Keratinocyte (primary cell): ENCODE measurements around the gene AUP1.

Experiments
- EZH2 ChIP-seq: IDR thresholded peaks from one replicate; pipeline ENCODE4 v1.6.1; 2012; ENCODE audit warnings: inconsistent platforms, mild to moderate bottlenecking, low read length, moderate library complexity
- TF ChIP-seq, protein P1 (sequence below), 3 experiments: IDR thresholded peaks in 1 of 3; conservative IDR thresholded peaks in 1 of 3; optimal IDR thresholded peaks in 1 of 3; 2 replicates in 2 of 3; 3 replicates in 1 of 3; pipeline versions ENCODE3 to v1.5.1; 2011; ENCODE audit warnings: low read length in 3 of 3, mild to moderate bottlenecking in 3 of 3, moderate library complexity in 2 of 3, control low read depth in 1 of 3, inconsistent platforms in 1 of 3; ENCODE audit not compliant: insufficient read depth in 2 of 3; ENCODE audit errors: extremely low read depth in 1 of 3

DNA sequence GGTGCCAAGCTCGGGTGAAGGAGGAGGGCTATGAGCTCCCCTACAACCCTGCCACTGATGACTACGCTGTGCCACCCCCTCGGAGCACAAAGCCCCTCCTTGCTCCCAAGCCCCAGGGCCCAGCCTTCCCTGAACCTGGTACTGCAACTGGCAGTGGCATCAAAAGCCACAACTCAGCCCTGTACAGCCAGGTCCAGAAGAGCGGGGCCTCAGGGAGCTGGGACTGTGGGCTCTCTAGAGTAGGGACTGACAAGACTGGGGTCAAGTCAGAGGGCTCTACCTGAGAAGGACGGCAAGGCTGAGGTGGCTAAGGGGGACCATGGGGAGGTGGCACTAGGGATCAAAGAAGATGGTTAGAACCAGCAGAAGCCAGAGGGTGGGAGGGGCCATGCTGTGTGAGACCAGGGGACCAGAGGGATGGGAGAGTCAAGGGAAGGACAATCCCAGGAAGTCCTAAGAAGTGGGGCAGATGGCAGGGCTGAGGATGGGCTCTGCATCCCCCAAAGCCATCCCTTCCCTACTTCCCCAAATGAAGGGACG is 27.4 kb upstream of the AUP1 start:
- TF ChIP-seq, protein P1, sequence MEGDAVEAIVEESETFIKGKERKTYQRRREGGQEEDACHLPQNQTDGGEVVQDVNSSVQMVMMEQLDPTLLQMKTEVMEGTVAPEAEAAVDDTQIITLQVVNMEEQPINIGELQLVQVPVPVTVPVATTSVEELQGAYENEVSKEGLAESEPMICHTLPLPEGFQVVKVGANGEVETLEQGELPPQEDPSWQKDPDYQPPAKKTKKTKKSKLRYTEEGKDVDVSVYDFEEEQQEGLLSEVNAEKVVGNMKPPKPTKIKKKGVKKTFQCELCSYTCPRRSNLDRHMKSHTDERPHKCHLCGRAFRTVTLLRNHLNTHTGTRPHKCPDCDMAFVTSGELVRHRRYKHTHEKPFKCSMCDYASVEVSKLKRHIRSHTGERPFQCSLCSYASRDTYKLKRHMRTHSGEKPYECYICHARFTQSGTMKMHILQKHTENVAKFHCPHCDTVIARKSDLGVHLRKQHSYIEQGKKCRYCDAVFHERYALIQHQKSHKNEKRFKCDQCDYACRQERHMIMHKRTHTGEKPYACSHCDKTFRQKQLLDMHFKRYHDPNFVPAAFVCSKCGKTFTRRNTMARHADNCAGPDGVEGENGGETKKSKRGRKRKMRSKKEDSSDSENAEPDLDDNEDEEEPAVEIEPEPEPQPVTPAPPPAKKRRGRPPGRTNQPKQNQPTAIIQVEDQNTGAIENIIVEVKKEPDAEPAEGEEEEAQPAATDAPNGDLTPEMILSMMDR (optimal IDR thresholded peaks at IDR 0.05 in 1 of 3, IDR thresholded peaks at IDR 0.05 in 1 of 3, conservative IDR thresholded peaks at IDR 0.05 in 1 of 3; ENCODE audit: extremely low read depth in 1 of 3, insufficient read depth in 2 of 3, low read length in 3 of 3), result no peak
- no peak for TF ChIP-seq EZH2
